ENCODE data around the gene CHAF1B.

DNA sequence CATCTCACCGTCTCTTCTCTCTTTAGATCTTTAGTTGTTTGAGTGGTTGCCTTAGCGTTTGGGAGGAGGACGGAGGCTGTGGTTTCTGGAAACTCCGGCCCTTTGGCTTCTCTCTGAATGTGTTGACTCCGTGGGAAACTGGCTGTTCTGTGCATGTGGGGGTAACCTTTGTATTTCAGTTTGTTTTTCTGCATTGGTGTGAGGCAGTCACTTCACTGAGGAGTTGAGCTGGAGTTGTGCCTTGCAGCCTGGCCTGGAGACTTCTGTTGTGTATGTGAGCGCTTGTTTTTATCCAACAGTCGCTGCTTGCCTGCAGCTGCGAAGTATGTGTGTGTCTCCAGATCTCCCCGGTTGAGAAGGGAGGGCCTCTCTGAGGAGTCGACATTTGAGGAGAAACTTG, 61.1 kb downstream of the CHAF1B start:
- TF ChIP-seq, protein P1, sequence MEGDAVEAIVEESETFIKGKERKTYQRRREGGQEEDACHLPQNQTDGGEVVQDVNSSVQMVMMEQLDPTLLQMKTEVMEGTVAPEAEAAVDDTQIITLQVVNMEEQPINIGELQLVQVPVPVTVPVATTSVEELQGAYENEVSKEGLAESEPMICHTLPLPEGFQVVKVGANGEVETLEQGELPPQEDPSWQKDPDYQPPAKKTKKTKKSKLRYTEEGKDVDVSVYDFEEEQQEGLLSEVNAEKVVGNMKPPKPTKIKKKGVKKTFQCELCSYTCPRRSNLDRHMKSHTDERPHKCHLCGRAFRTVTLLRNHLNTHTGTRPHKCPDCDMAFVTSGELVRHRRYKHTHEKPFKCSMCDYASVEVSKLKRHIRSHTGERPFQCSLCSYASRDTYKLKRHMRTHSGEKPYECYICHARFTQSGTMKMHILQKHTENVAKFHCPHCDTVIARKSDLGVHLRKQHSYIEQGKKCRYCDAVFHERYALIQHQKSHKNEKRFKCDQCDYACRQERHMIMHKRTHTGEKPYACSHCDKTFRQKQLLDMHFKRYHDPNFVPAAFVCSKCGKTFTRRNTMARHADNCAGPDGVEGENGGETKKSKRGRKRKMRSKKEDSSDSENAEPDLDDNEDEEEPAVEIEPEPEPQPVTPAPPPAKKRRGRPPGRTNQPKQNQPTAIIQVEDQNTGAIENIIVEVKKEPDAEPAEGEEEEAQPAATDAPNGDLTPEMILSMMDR (IDR thresholded peaks at IDR 0.05; ENCODE audit: low read depth, low read length, poor library complexity, severe bottlenecking): no peak
- TF ChIP-seq EZH2phosphoT487 (IDR thresholded peaks at IDR 0.05; ENCODE audit: borderline replicate concordance, low read length): no peak

All from DOHH2 (cell line).